Body of pancreas (tissue), 4 donors: Measurements from ENCODE around the gene HOXC5.

Experiments used
- CTCF ChIP-seq, 7 experiments: fragments of 450-650 bp in 4 of 7; fragments of 200-600 bp in 3 of 7; sonication (generic) in 3 of 7; IDR thresholded peaks; one replicate each; pipeline ENCODE4 v1.5.1; 2016 to 2019; ENCODE audit warnings: antibody characterized with exemption in 7 of 7
- POLR2A ChIP-seq, 3 donors: fragments of 450-650 bp; IDR thresholded peaks; one replicate each; pipeline ENCODE4 v1.6.1; 2016; ENCODE audit warnings: antibody characterized with exemption in 3 of 3, mild to moderate bottlenecking in 2 of 3

DNA sequence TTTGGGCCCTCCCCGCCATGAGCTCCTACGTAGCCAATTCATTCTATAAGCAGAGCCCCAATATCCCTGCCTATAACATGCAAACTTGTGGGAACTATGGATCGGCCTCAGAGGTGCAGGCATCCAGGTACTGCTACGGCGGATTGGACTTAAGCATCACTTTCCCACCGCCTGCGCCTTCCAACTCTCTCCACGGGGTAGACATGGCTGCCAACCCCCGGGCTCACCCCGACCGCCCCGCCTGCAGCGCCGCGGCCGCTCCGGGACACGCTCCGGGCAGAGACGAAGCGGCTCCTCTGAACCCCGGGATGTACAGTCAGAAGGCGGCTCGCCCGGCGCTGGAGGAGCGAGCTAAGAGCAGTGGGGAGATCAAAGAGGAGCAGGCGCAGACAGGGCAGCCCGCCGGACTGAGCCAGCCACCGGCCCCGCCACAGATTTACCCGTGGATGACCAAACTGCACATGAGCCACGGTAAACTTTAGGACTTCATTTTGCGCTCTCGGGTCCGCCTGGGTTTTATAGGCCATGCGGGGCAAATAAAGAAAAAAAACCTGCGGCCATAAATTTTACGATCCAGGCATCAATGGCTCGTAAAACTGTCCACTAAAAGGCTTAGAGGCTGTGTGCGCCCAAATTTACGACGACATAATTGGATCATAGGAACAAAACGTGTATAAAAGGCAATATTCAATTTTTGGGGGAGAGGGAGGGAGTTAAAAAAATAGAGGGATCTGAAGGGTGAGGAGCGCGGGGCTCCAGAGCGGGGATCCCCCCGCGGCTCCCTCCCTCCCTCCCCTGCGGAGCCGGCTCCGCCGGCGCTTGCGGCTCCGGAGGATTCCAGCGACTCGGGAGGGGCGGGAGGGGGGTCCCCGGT, 493 bp downstream of the HOXC5 start:
- TF ChIP-seq CTCF (IDR thresholded peaks at IDR 0.05) (no peak), POLR2A (IDR thresholded peaks at IDR 0.05) (no peak)
